ENCODE results near the gene POU6F2.

Gene POU6F2

GRCh38 chr7:39260279-39260844 lies 282.7 kb downstream of the POU6F2 start:
- DNase-seq, result no peak

GRCh38 chr7:39261771-39262170 lies 284.1 kb downstream of the POU6F2 start:
- no peak for DNase-seq

- DNase-seq, result no peak
Measured at GRCh38 chr7:39265641-39266591, 288.2 kb downstream of the POU6F2 start.

- no peak for DNase-seq
Measured at GRCh38 chr7:39269034-39269433, 291.3 kb downstream of the POU6F2 start.

- DNase-seq, result no peak
Measured at GRCh38 chr7:39270018-39270417, 292.3 kb downstream of the POU6F2 start.

- DNase-seq, result no peak
Measured at GRCh38 chr7:39271402-39271801, 293.7 kb downstream of the POU6F2 start.

GRCh38 chr7:39272111-39272510 lies 294.4 kb downstream of the POU6F2 start:
- DNase-seq, result no peak

- no peak for DNase-seq
Measured at GRCh38 chr7:39272691-39273090, 295.0 kb downstream of the POU6F2 start.

GRCh38 chr7:39280337-39280736 lies 302.6 kb downstream of the POU6F2 start:
- DNase-seq, result no peak

- no peak for DNase-seq
Measured at GRCh38 chr7:39285256-39285655, 307.5 kb downstream of the POU6F2 start.

- no peak for DNase-seq
Measured at GRCh38 chr7:39288303-39288702, 310.6 kb downstream of the POU6F2 start.

GRCh38 chr7:39291628-39292410 lies 314.1 kb downstream of the POU6F2 start:
- no peak for DNase-seq

GRCh38 chr7:39293056-39293823 lies 315.5 kb downstream of the POU6F2 start:
- no peak for DNase-seq

- DNase-seq, result no peak
Measured at GRCh38 chr7:39294022-39294421, 316.3 kb downstream of the POU6F2 start.

- DNase-seq, result no peak
Measured at GRCh38 chr7:39295796-39296195, 318.1 kb downstream of the POU6F2 start.

GRCh38 chr7:39299695-39300094 lies 322.0 kb downstream of the POU6F2 start:
- DNase-seq, result no peak

GRCh38 chr7:39300276-39300675 lies 322.6 kb downstream of the POU6F2 start:
- DNase-seq, result no peak

- DNase-seq, result no peak
Measured at GRCh38 chr7:39301543-39301942, 323.8 kb downstream of the POU6F2 start.

- no peak for DNase-seq
Measured at GRCh38 chr7:39304178-39304577, 326.5 kb downstream of the POU6F2 start.

GRCh38 chr7:39304668-39305405 lies 327.1 kb downstream of the POU6F2 start:
- DNase-seq, result no peak

GRCh38 chr7:39306016-39306570 lies 328.4 kb downstream of the POU6F2 start:
- no peak for DNase-seq

- DNase-seq, result no peak
Measured at GRCh38 chr7:39310699-39311098, 333.0 kb downstream of the POU6F2 start.

All from activated T-cell treated with anti-CD3 and anti-CD28 coated beads for 4 hours (primary cell).